ENCODE data around the gene TEX12. TPM values are rescaled to one million over a fixed set of nuclear protein-coding genes. Genes with fewer than 3 reads are reported as not detected.
"Not testable (repeated sequence)": the region's sequence is repeated elsewhere in the genome, so short reads cannot be mapped to it uniquely, and the experiment has no call there.

The TEX12 gene
- total RNA-seq, 1 donor: not detected

DNA sequence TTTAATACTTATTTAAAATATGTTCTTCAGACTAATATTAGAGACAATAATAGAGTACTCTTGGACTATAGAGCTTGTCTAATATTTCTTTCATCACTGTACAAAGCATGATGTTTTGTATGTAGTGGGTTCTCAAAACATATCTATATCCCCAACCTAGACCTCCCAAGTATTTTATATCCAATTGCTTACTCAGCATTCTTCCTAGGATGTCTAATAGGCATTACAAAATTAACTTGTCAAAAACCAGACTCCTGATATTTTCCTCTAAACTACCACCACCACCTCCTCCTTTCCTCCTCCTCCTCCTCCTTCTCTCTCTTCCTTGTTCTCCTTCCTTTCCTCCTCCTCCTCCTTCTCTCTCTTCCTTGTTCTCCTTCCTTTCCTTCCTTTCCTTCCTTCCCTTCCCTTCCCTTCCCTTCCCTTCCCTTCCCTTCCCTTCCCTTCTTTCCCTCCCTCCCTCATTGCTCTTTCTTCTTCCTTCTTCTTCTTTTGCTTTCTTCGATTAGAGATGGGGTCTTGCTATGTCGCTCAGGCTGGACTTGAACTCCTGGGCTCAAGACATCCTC lies 29.4 kb downstream of the TEX12 start:
- Histone ChIP-seq H3K27ac (ENCODE audit: low read depth, low read length) (no peak overlapping the region), H3K4me3 (ENCODE audit: insufficient read depth, low read length) (no peak overlapping the region), H3K36me3 (ENCODE audit: insufficient read depth, low read length) (no peaks in the 10 kb centered on the region), H3K4me1 (ENCODE audit: insufficient read depth, low read length) (no peaks in the 10 kb centered on the region), H3K79me2 (ENCODE audit: insufficient read depth, low read length) (no peaks in the 10 kb centered on the region), H3K9me3 (ENCODE audit: low read depth, low read length) (no peaks in the 10 kb centered on the region), H3K27me3 (ENCODE audit: insufficient read depth, low read length) (no peaks in the 10 kb centered on the region), H3K4me2 (ENCODE audit: insufficient read depth, low read length) (no peak overlapping the region), H2AFZ (ENCODE audit: low read length) (no peak overlapping the region), H4K20me1 (ENCODE audit: insufficient read depth, low read length) (no peaks in the 10 kb centered on the region)
- DNase-seq (ENCODE audit: insufficient read length, low spot score, missing footprints): no peak
- TF ChIP-seq, protein P1, sequence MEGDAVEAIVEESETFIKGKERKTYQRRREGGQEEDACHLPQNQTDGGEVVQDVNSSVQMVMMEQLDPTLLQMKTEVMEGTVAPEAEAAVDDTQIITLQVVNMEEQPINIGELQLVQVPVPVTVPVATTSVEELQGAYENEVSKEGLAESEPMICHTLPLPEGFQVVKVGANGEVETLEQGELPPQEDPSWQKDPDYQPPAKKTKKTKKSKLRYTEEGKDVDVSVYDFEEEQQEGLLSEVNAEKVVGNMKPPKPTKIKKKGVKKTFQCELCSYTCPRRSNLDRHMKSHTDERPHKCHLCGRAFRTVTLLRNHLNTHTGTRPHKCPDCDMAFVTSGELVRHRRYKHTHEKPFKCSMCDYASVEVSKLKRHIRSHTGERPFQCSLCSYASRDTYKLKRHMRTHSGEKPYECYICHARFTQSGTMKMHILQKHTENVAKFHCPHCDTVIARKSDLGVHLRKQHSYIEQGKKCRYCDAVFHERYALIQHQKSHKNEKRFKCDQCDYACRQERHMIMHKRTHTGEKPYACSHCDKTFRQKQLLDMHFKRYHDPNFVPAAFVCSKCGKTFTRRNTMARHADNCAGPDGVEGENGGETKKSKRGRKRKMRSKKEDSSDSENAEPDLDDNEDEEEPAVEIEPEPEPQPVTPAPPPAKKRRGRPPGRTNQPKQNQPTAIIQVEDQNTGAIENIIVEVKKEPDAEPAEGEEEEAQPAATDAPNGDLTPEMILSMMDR (IDR thresholded peaks at IDR 0.05; ENCODE audit: extremely low read depth, low read depth, low read length): no peak

DNA sequence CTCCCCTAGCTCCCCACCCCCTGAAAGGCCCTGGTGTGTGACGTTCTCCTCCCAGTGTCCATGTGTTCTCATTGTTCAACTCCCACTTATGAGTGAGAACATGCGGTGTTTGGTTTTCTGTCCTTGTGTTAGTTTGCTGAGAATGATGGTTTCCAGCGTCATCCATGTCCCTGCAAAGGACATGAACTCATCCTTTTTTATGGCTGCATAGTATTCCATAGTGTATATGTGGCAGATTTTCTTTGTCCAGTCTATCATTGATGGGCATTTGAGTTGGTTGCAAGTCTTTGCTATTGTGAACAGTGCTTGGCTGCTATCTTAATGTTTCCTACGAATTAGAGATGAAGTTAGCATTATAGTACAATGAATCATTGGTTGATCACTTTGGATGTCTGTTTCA lies 31.9 kb downstream of the TEX12 start:
- not testable (repeated sequence) for H4K20me1 ChIP-seq (ENCODE audit: insufficient read depth, low read length); H3K9me3 ChIP-seq (ENCODE audit: low read depth, low read length); H3K27ac ChIP-seq (ENCODE audit: low read depth, low read length); H3K4me3 ChIP-seq (ENCODE audit: insufficient read depth, low read length); H2AFZ ChIP-seq (ENCODE audit: low read length); DNase-seq (ENCODE audit: insufficient read length, low spot score, missing footprints); H3K27me3 ChIP-seq (ENCODE audit: insufficient read depth, low read length); H3K4me1 ChIP-seq (ENCODE audit: insufficient read depth, low read length); H3K79me2 ChIP-seq (ENCODE audit: insufficient read depth, low read length); H3K4me2 ChIP-seq (ENCODE audit: insufficient read depth, low read length); H3K36me3 ChIP-seq (ENCODE audit: insufficient read depth, low read length)

DNA sequence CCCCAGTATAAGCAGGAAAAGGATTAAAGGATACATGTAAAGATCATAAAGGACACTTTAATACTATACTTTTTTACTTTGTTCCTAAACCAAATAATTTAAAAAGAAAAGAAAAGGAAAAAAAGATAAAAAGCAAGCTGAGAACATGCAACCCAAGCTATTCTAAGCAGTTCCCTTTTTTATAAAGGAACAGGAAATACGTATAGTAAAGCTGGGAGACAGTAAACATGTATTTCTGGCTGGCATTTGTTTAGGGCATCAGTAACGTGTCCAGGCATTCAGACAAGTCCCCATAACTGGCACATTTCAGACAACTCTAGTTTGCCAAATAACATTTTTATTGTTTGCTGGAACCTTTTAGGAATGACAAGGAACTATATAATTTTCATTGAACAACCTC lies 33.1 kb downstream of the TEX12 start:
- H3K4me3 ChIP-seq (ENCODE audit: insufficient read depth, low read length): no peak overlapping the region
- DNase-seq (ENCODE audit: insufficient read length, low spot score, missing footprints): no peak
- TF ChIP-seq, protein P1 (IDR thresholded peaks at IDR 0.05; ENCODE audit: extremely low read depth, low read depth, low read length): no peak
- H4K20me1 ChIP-seq (ENCODE audit: insufficient read depth, low read length): no peaks in the 10 kb centered on the region
- H3K4me2 ChIP-seq (ENCODE audit: insufficient read depth, low read length): no peak overlapping the region
- no peaks in the 10 kb centered on the region for H3K9me3 ChIP-seq (ENCODE audit: low read depth, low read length)
- no peaks in the 10 kb centered on the region for H3K27me3 ChIP-seq (ENCODE audit: insufficient read depth, low read length)
- no peak overlapping the region for H2AFZ ChIP-seq (ENCODE audit: low read length)
- no peaks in the 10 kb centered on the region for H3K4me1 ChIP-seq (ENCODE audit: insufficient read depth, low read length)
- H3K36me3 ChIP-seq (ENCODE audit: insufficient read depth, low read length): no peaks in the 10 kb centered on the region
- H3K27ac ChIP-seq (ENCODE audit: low read depth, low read length): no peak overlapping the region
- H3K79me2 ChIP-seq (ENCODE audit: insufficient read depth, low read length): no peaks in the 10 kb centered on the region

DNA sequence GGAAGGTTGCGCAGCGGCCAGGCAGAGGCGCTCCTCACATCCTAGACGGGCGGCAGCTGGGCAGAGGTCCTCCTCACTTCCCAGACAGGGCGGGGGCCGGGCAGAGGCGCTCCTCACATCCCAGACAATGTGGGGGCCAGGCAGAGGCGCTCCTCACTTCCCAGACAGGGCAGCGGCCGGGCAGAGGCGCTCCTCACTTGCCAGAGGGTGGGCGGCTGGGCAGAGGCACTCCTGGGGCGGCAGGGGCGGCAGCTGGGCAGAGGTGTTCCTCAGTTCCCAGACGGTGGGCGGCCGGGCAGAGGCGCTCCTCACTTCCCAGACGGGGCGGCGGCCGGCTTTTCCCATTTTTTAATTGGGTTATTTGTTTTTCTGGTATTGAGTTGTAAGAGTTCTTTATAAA lies 38.9 kb downstream of the TEX12 start:
- no peak overlapping the region for H3K4me2 ChIP-seq (ENCODE audit: insufficient read depth, low read length)
- no peak for DNase-seq (ENCODE audit: insufficient read length, low spot score, missing footprints)
- H3K27me3 ChIP-seq (ENCODE audit: insufficient read depth, low read length): no peaks in the 10 kb centered on the region
- no peaks in the 10 kb centered on the region for H4K20me1 ChIP-seq (ENCODE audit: insufficient read depth, low read length)
- no peak overlapping the region for H2AFZ ChIP-seq (ENCODE audit: low read length)
- TF ChIP-seq, protein P1 (IDR thresholded peaks at IDR 0.05; ENCODE audit: extremely low read depth, low read depth, low read length): no peak
- H3K4me1 ChIP-seq (ENCODE audit: insufficient read depth, low read length): no peaks in the 10 kb centered on the region
- no peaks in the 10 kb centered on the region for H3K36me3 ChIP-seq (ENCODE audit: insufficient read depth, low read length)
- no peak overlapping the region for H3K4me3 ChIP-seq (ENCODE audit: insufficient read depth, low read length)
- no peaks in the 10 kb centered on the region for H3K9me3 ChIP-seq (ENCODE audit: low read depth, low read length)
- no peak overlapping the region for H3K27ac ChIP-seq (ENCODE audit: low read depth, low read length)
- H3K79me2 ChIP-seq (ENCODE audit: insufficient read depth, low read length): no peaks in the 10 kb centered on the region
